Measurements from ENCODE around the gene MRFAP1. TPM values are rescaled to one million over a fixed set of nuclear protein-coding genes. Genes with fewer than 3 reads are reported as not detected.
A peak's percentile ranks its signal among the peaks of the same experiment; 100 is the strongest.

The MRFAP1 gene
- total and polyA plus RNA-seq, 2 of the 4 experiments (the other 2 are of a cell fraction): 65.4 to 268 TPM

GRCh38 chr4:6658597-6659075, 18.2 kb downstream of the MRFAP1 start:
- H2BK5ac ChIP-seq (ENCODE audit: low read depth, low read length, poor library complexity, severe bottlenecking): no peak overlapping the region

More at GRCh38 chr4:6658597-6659075, 18.2 kb downstream of the MRFAP1 start:
- no TSS peak for BruUV-seq (replicated peaks)
- Histone ChIP-seq H3K4me2 (ENCODE audit: low read depth, low read length) (peak overlapping the region; percentile 74), H3K79me1 (ENCODE audit: low read depth in 1 of 2, low read length in 2 of 2) (no peaks in the 10 kb centered on the region), H2AK9ac (replicated peaks; ENCODE audit: low read depth, low read length, poor library complexity) (peak overlapping the region; percentile 63), H2BK120ac (ENCODE audit: low read depth, low read length) (no peak overlapping the region), H4K91ac (ENCODE audit: insufficient read depth, low read depth, low read length) (no peak overlapping the region; the same call in 1 of the 2 replicates), H3K23ac (ENCODE audit: low read depth, low read length) (peak overlapping the region; percentile 59), H2AFZ (replicated peaks; ENCODE audit: low read length, poor library complexity) (peak overlapping the region; percentile 85), H4K5ac (ENCODE audit: low read depth, low read length) (no peak overlapping the region), H3K36me3 (ENCODE audit: control insufficient read depth, insufficient read depth, low read length) (no peaks in the 10 kb centered on the region), H3K27ac (ENCODE audit: insufficient read depth, low read length) (no peak overlapping the region), H2BK20ac (ENCODE audit: low read depth, low read length) (no peak overlapping the region), H3K56ac (ENCODE audit: extremely low read depth, insufficient read depth, low read length) (no peak overlapping the region), H3K4me3 (ENCODE audit: insufficient read depth, low read depth, low read length) (0 out of 2 replicates have a peak overlapping the region, but pooled peaks have one; percentile 15), H3K27me3 (ENCODE audit: control insufficient read depth, insufficient read depth, low read length) (peaks cover 10% of the 10 kb centered on the region), H3K4me1 (ENCODE audit: control insufficient read depth, insufficient read depth, low read length) (no peaks in the 10 kb centered on the region), H3K4ac (ENCODE audit: low read depth, low read length) (no peak overlapping the region), H2BK15ac (ENCODE audit: low read depth, low read length) (no peak overlapping the region), H2AK5ac (ENCODE audit: low read depth, low read length) (no peak overlapping the region), H3K18ac (ENCODE audit: low read depth, low read length) (no peak overlapping the region), H4K20me1 (ENCODE audit: insufficient read depth, low read length) (no peaks in the 10 kb centered on the region), H3K14ac (replicated peaks; ENCODE audit: low read depth, low read length) (no peak overlapping the region), H3K9me1 (ENCODE audit: insufficient read depth, low read length) (no peaks in the 10 kb centered on the region), H3K9ac (ENCODE audit: low read depth, low read length) (0 out of 2 replicates have a peak overlapping the region, but pooled peaks have one; percentile 16), H4K8ac (ENCODE audit: low read depth in 2 of 2, low read length in 2 of 2) (peak overlapping the region in 1 of 2 experiments; percentile 68; a peak in 2 of 4 replicates), H3K9me3 (ENCODE audit: control insufficient read depth, insufficient read depth, low read length) (no peaks in the 10 kb centered on the region)
- 68% methylated on average over 3 of the region's 52 CpGs; no CpG with 5 or more reads in 1 of the 2 experiments for WGBS, 2 experiments (ENCODE audit: extremely low coverage in 2 of 2, insufficient read length in 1 of 2)
- in situ Hi-C loops (cut with MboI; ENCODE audit: low sequenced_read_pairs): no loop called here
- TF ChIP-seq CTCF (conservative IDR thresholded peaks at IDR 0.05; ENCODE audit: low read depth, low read length): no peak
- TF ChIP-seq NFE2L2 (IDR thresholded peaks at IDR 0.05; ENCODE audit: low read depth, low read length): no peak
- peak; percentile 28 for DNase-seq
- intact Hi-C loops (cut with micrococcal nuclease): no loop called here
- CTCF ChIA-PET: no interaction called here
- dilution Hi-C loops (cut with HindIII; ENCODE audit: low sequenced_read_pairs, unreplicated experiment): no loop called here
- POLR2A ChIA-PET (ENCODE audit: unreplicated experiment): no interaction called here
- ATAC-seq (ENCODE audit: low read depth): peak; percentile 90
